HG02970 (cell line): ENCODE data around the gene SERPINB13.
"Not testable (repeated sequence)": the region's sequence is repeated elsewhere in the genome, so short reads cannot be mapped to it uniquely, and the experiment has no call there.

Experiments
- ATAC-seq: cut with Tn5 transposase; IDR thresholded peaks from one replicate; pipeline ENCODE4 v1.9.1; 2021; ENCODE audit warnings: mild to moderate bottlenecking, moderate library complexity, moderate number of reproducible peaks; ENCODE audit not compliant: unreplicated experiment, low FRiP score

SERPINB13 gene

GRCh38 chr18:63644142-63644541 lies 57.0 kb downstream of the SERPINB13 start, which contains the start of gene SERPINB4:
SERPINB4 (minus strand) TSS chr18:63644256; CDS start chr18:63643577, 679 bp downstream.
- ATAC-seq: not testable (repeated sequence)

- ATAC-seq: not testable (repeated sequence)
Measured at GRCh38 chr18:63644694-63645093, 57.6 kb downstream of the SERPINB13 start.

DNA sequence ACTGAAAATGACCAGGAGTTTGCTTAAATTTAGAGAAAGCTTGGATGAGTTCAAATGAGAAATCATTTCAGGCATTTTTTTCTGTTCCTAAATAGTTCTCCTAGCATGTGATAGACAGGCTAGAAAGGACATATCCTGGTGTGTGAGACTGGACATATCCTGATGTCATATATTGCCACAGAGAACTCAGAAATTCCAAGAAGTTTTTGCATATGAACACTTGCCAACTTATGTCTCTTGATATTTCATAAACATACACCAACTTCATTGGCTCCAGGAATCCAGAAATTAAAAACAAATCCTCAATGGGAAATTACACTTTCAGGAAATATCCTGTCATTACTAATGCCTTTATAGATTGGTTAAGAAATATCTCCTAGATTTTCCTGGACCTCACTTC lies 59.8 kb downstream of the SERPINB13 start:
- ATAC-seq: no peak

DNA sequence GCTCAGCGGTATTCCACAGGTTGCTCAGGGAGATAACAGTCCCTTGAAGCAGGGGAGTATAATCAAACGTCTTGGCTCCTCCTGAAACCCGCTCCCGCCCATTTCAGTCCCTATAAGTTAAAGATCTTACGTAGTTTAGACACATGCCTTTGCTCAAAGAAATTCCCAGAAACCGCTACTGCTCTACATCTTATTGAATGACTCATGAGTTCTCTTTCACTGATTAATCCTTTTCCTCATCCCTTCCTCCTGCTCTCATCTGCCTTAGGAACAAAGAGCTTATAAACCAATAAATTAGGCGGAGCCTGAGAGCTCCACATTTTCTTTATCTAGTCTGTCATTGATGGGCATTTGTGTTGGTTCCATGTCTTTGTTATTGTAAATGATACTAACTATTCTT lies 61.1 kb downstream of the SERPINB13 start:
- no peak for ATAC-seq
